K562 (cell line): ENCODE results near the gene CFL1. TPM values are rescaled to one million over a fixed set of nuclear protein-coding genes. Genes with fewer than 3 reads are reported as not detected.

ENCODE experiments used
- ATAC-seq: fragments of 200-7000 bp; cut with Tn5 transposase; 3 replicates; pipeline ENCODE4 v1.9.1; 2020; ENCODE audit warnings: moderate library complexity
- BruUV-seq: library from RNA; stranded (reverse); fragments of 400-500 nt; replicated peaks from 2 replicates; lab custom pipeline; 2021; lab: Mats Ljungman, UMichigan
- CTCF ChIA-PET: fragments of 300-600 bp; formaldehyde crosslinking; extraction: SDS; loops from one replicate; lab custom pipeline; 2021; ENCODE audit warnings: low intra/inter-chr PET ratio; lab: Yijun Ruan, JAX
- POLR2A ChIA-PET: fragments of 300-600, 350-650 bp; sonication (Branson Sonifier 250); formaldehyde crosslinking; extraction: SDS; loops from one replicate; lab custom pipeline; 2021; ENCODE audit warnings: antibody characterized with exemption, inconsistent platforms; lab: Yijun Ruan, JAX
- DNase-seq, 4 experiments: peaks; one replicate each; pipeline versions ENCODE4 v3.0.0 to v3.0.0-alpha.2; 2011 to 2018; ENCODE audit warnings: low spot score in 3 of 4, mixed read lengths in 3 of 4; ENCODE audit errors: extremely low read depth in 1 of 4
- FAIRE-seq: peaks from 2 replicates; lab custom pipeline; 2011; peaks lifted over from hg19 to GRCh38; lab: Jason Lieb, UNC
- H2AFZ ChIP-seq: 2 replicates; pipeline ENCODE4 v1.6.0; 2011; ENCODE audit warnings: low read depth, low read length, control low read depth, inconsistent platforms
- H3K27ac ChIP-seq: fragments of 200-600 bp; 3 replicates; pipeline ENCODE4 v1.8.0; 2011; ENCODE audit warnings: low read depth, mild to moderate bottlenecking, control low read depth, inconsistent platforms, low read length, moderate library complexity, mixed read lengths; ENCODE audit errors: extremely low read depth
- H3K27me3 ChIP-seq, 2 experiments: fragments of 300-600 bp in 1 of 2; 2 replicates in 1 of 2; 3 replicates in 1 of 2; pipeline versions ENCODE4 v1.6.0 to v1.8.0; 2011; ENCODE audit warnings: inconsistent platforms in 2 of 2, low read length in 2 of 2, mild to moderate bottlenecking in 1 of 2, mixed read lengths in 1 of 2, moderate library complexity in 1 of 2; ENCODE audit not compliant: control insufficient read depth in 2 of 2, insufficient read depth in 2 of 2
- H3K36me3 ChIP-seq: fragments of 300-600 bp; 3 replicates; pipeline ENCODE4 v1.8.0; 2011; ENCODE audit warnings: mild to moderate bottlenecking, low read length, inconsistent platforms; ENCODE audit not compliant: control insufficient read depth, insufficient read depth
- H3K4me1 ChIP-seq, 2 experiments: fragments of 200-600 bp in 1 of 2; replicated peaks in 1 of 2; 2 replicates in 1 of 2; 3 replicates in 1 of 2; pipeline versions ENCODE4 v1.5.1 to v1.8.0; 2011; ENCODE audit warnings: inconsistent platforms in 2 of 2, low read length in 2 of 2, mild to moderate bottlenecking in 1 of 2, mixed read lengths in 1 of 2, moderate library complexity in 1 of 2; ENCODE audit not compliant: control insufficient read depth in 2 of 2, insufficient read depth in 2 of 2
- H3K4me2 ChIP-seq: 2 replicates; pipeline ENCODE4 v1.6.1; 2011; ENCODE audit warnings: low read length, control low read depth, inconsistent platforms, mixed read lengths; ENCODE audit not compliant: insufficient read depth
- H3K4me3 ChIP-seq: fragments of 200-600 bp; sonication (generic), shearing (Covaris generic); 2 replicates; pipeline ENCODE4 v1.5.1; 2016; ENCODE audit warnings: control low read depth, inconsistent platforms
- H3K79me2 ChIP-seq: fragments of 200-600 bp; 3 replicates; pipeline ENCODE4 v1.8.0; 2011; ENCODE audit warnings: low read length, inconsistent platforms; ENCODE audit not compliant: control insufficient read depth, insufficient read depth
- H3K9ac ChIP-seq, 2 experiments: 2 replicates each; pipeline versions ENCODE4 v1.6.0 to v1.6.1; 2011; ENCODE audit warnings: low read depth in 2 of 2, low read length in 2 of 2, control low read depth in 1 of 2, inconsistent platforms in 1 of 2, mild to moderate bottlenecking in 1 of 2, mixed read lengths in 1 of 2; ENCODE audit not compliant: insufficient read depth in 1 of 2
- H3K9me1 ChIP-seq: one replicate; pipeline ENCODE4 v1.6.0; 2011; ENCODE audit warnings: inconsistent platforms, mild to moderate bottlenecking, low read length, moderate library complexity; ENCODE audit not compliant: control insufficient read depth, insufficient read depth
- H3K9me3 ChIP-seq: replicated peaks from 2 replicates; pipeline ENCODE4 v1.5.1; 2011; ENCODE audit warnings: low read depth, low read length, inconsistent platforms; ENCODE audit not compliant: control insufficient read depth, insufficient read depth
- H4K20me1 ChIP-seq: replicated peaks from 2 replicates; pipeline ENCODE4 v1.6.1; 2011; ENCODE audit warnings: low read length, inconsistent platforms, mixed read lengths; ENCODE audit not compliant: control insufficient read depth, insufficient read depth
- E2F1 ChIP-seq: sonication (generic); formaldehyde crosslinking; IDR thresholded peaks from 2 replicates; pipeline ENCODE4 v1.8.1; 2023; ENCODE audit warnings: mild to moderate bottlenecking, missing genetic modification reagents, moderate library complexity
- ETV1 ChIP-seq: fragments of 450-650 bp; conservative IDR thresholded peaks from 2 replicates; pipeline ENCODE4 v1.6.1; 2016; ENCODE audit warnings: missing genetic modification characterization, control low read depth, low read depth, missing compliant biosample characterization
- HNRNPUL1 ChIP-seq: fragments of 200-400 bp; formaldehyde crosslinking; IDR thresholded peaks from 2 replicates; pipeline ENCODE4 v1.6.1; 2017; ENCODE audit warnings: low read length
- MED1 ChIP-seq: sonication (generic); formaldehyde crosslinking; IDR thresholded peaks from 2 replicates; pipeline ENCODE4 v1.8.1; 2023; ENCODE audit warnings: missing genetic modification reagents, borderline replicate concordance
- NR0B1 ChIP-seq: fragments of 450-650 bp; IDR thresholded peaks from one replicate; pipeline ENCODE4 v1.6.1; 2018; ENCODE audit warnings: mild to moderate bottlenecking, moderate library complexity; ENCODE audit not compliant: partially characterized antibody
- PURB ChIP-seq: sonication (generic); formaldehyde crosslinking; IDR thresholded peaks from 2 replicates; pipeline ENCODE4 v1.9.0; 2021; ENCODE audit warnings: low read depth, mild to moderate bottlenecking, missing genetic modification reagents
- SRF ChIP-seq, 2 experiments: fragments of 250-450, 450-650 bp in 1 of 2; sonication (Bioruptor Pico) in 1 of 2; sonication (generic) in 1 of 2; formaldehyde crosslinking; IDR thresholded peaks; 2 replicates each; pipeline versions ENCODE4 v1.5.0 to v1.5.1; 2020 to 2022; ENCODE audit warnings: mild to moderate bottlenecking in 1 of 2, missing genetic modification reagents in 1 of 2
- ZFX ChIP-seq: sonication (generic); formaldehyde crosslinking; IDR thresholded peaks from 2 replicates; pipeline ENCODE4 v1.8.0; 2022; ENCODE audit warnings: mild to moderate bottlenecking, missing genetic modification reagents, moderate library complexity
- WGBS: fragments of 100-300 bp; shearing (Covaris generic); methylation state at CpG from one replicate; pipeline ENCODE4 v1.1.6; 2016; ENCODE audit warnings: low coverage, mixed read lengths; ENCODE audit not compliant: insufficient coverage; ENCODE audit errors: missing lambda C conversion rate; 5-methylcytosine and 5-hydroxymethylcytosine counted together
- in situ Hi-C: fragments of 300-500 bp; cut with MboI; formaldehyde crosslinking; loops from 4 replicates; pipeline ENCODE4 v1.15.0; 2018; ENCODE audit warnings: inconsistent platforms, mixed read lengths
- intact Hi-C: fragments of 100-400 bp; cut with micrococcal nuclease; formaldehyde crosslinking; loops from 2 replicates; pipeline ENCODE4 v1.14.2; 2022
- polyA plus RNA-seq, 8 experiments: library from polyadenylated mRNA; depleted of rRNA in 4 of 8; stranded (reverse) in 5 of 8; unstranded in 3 of 8; fragments of >200 nt; fragmentation: Nextera tagmentation in 2 of 8; fragmentation: Illumina TruSeq in 1 of 8; extraction: Ambion mirVana in 2 of 8; extraction: Trizol in 1 of 8; gene quantifications; 2 replicates each; pipeline versions ENCODE4 v1.2.1 to v1.2.3, GENCODE V29; 2011 to 2014; ENCODE audit warnings: inconsistent platforms in 1 of 8, missing spikeins in 1 of 8
- total RNA-seq, 7 experiments: library from RNA; depleted of rRNA in 6 of 7; stranded (reverse); fragments of >200 nt in 6 of 7; fragmentation: Illumina TruSeq in 2 of 7; extraction: Trizol in 2 of 7; gene quantifications; 2 replicates each; pipeline versions ENCODE4 v1.2.1 to v1.2.3, GENCODE V29; 2011 to 2021; ENCODE audit warnings: low replicate concordance in 1 of 7

Gene CFL1
- total and polyA plus RNA-seq, 9 of the 15 experiments (the other 6 are each of a cell fraction or from before 2014, with no cell fraction given) = 105 to 1,101 (median 859) TPM

- ChIA-PET POLR2A (interaction anchor here (0.7 to 1.7 kb wide), 3 partner anchors 8 to 14 kb away, joined by 3 to 12 read pairs (median 4); partner anchors contain the start of gene CFL1), CTCF (no interaction called here)
- no peaks in the 10 kb centered on the region for H3K36me3 ChIP-seq
- no peaks in the 10 kb centered on the region for H3K9me1 ChIP-seq
- WGBS = 71% methylated on average over 3 of the region's 3 CpGs
- no peak overlapping the region for H3K4me2 ChIP-seq
- in situ Hi-C loops (no loop called here), intact Hi-C loops (no loop called here)
- H3K79me2 ChIP-seq = no peaks in the 10 kb centered on the region
- H2AFZ ChIP-seq = no peak overlapping the region
- no peak overlapping the region for H3K27ac ChIP-seq
- peaks cover 0 to 4% of the 10 kb centered on the region in 2 experiments; a peak in 2 of 5 replicates for H3K4me1 ChIP-seq
- H3K27me3 ChIP-seq = no peaks in the 10 kb centered on the region
- H4K20me1 ChIP-seq = no peaks in the 10 kb centered on the region
- FAIRE-seq (no peak), DNase-seq (no peak), ATAC-seq (no peak)
- no peak for TF ChIP-seq MED1 (CRISPR knock-in tag)
- no peak for TF ChIP-seq PURB (CRISPR knock-in tag)
- TF ChIP-seq HNRNPUL1 = no peak
- TF ChIP-seq SRF (CRISPR knock-in tag; IDR thresholded peaks at IDR 0.05) = no peak
- no peak for TF ChIP-seq ETV1 (tag)
- TF ChIP-seq E2F1 (CRISPR knock-in tag) = no peak
- TF ChIP-seq ZFX = no peak
- no peak for TF ChIP-seq NR0B1
- no TSS peak for BruUV-seq
- no peaks in the 10 kb centered on the region for H3K9me3 ChIP-seq
- no peak overlapping the region for H3K4me3 ChIP-seq
- H3K9ac ChIP-seq = no peak overlapping the region
Measured at GRCh38 chr11:65843811-65844210, 14.2 kb downstream of the CFL1 start.
